GM10847 (cell line): ENCODE results near the gene PRDX5.

Source experiments
- POLR2A ChIP-seq: IDR thresholded peaks from 2 replicates; pipeline ENCODE4 v1.6.1; 2011; ENCODE audit not compliant: insufficient read length; ENCODE audit errors: extremely low read depth

Gene PRDX5

DNA sequence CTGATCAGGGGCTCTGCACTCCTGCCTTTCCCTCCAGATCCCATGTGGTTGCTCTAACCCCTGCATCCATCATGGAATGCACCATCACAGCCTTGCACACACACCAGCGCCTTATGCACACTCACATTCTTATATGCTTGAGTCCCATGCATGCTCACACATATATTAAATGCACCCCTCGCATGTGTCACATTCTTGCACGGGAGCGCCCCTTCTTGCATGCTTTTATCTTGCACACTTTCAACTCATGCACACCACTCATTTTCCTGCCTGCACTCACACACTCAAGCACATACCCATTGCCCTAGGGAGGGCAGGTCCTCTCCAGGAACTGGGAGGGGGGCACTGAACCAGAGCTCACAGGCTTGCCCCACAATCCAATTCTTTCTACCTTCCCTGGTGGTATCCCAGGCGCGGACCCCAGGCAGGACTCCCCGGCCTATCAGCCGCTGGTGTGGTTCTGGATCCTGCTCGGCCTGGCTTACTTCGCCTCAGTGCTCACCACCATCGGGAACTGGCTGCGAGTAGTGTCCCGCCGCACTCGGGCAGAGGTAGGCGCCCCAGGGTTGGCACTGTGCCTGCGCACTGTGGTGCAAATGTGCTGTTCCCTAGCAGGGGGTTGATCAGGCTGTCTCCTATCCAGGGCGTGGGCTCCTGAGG is 20.1 kb upstream of the PRDX5 start:
- TF ChIP-seq POLR2A = no peak

DNA sequence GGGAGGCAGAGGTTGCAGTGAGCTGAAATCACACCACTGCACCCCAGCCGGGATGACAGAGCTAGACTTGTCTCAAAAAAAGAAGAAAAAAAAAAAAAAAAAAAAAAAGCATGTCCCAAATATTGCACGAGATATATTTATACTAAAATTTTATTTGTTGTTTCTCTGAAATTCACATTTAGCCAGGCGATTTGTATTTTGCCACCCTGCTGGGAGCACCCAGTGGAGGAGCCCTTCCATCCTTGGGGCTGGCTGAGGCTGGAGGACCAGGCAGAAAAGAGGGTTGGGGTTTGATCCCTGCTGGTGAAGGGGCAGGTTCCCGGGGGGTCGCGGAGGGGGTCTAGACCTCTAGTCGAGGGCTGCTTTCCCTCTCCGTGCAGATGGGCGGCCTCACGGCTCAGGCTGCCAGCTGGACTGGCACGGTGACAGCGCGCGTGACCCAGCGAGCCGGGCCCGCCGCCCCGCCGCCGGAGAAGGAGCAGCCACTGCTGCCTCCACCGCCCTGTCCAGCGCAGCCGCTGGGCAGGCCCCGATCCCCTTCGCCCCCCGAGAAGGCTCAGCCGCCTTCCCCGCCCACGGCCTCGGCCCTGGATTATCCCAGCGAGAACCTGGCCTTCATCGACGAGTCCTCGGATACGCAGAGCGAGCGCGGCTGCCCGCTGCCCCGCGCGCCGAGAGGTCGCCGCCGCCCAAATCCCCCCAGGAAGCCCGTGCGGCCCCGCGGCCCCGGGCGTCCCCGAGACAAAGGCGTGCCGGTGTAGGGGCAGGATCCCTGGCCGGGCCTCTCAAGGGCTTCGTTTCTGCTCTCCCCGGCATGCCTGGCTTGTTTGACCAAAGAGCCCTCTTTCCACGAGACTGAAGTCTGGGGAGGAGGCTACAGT is 18.7 kb upstream of the PRDX5 start:
- no peak for TF ChIP-seq POLR2A

DNA sequence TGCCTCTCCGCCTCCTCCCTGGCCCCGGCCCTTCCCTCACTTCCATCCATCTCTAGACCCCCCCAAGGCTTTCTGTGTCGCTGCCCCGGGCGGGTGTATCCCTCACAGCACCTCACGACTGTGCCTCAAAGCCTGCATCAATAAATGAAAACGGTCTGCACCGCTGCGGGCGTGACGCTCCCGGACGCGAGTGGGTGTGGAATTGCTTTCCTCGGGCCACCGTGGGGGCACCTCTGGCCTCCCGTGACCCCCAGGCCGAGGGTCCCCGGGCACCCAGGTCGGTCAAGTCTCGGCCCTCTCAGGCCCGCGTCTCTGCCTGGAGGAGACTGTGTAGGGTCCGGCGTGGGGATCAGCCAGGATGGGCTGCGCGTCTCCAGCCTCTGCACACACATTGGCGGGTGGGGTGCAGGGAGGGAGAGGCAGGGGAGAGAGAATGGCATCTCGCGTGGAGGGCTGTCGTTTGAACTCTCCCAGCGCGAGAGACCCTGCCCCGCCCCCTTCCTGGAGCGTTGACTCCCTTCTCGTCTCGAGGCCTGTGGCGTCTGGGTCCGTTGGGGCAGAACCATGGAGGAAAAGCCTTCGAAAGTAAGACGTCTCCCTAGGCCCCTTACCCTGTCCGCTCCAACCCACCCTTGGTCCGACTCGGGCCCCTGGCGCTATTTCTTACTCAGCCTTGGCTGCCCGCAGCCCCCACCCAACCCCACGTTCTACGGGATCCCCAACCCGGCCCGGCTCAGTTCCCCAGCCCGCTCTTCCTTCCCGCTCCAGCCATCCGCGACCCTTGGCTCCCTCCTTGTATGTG is 17.9 kb upstream of the PRDX5 start, which contains the start of gene CATSPERZ:
CATSPERZ (plus strand) TSS at position 512 of the 802 bp plus-strand sequence; CDS start at position 565, 53 bp downstream.
- TF ChIP-seq POLR2A = no peak

DNA sequence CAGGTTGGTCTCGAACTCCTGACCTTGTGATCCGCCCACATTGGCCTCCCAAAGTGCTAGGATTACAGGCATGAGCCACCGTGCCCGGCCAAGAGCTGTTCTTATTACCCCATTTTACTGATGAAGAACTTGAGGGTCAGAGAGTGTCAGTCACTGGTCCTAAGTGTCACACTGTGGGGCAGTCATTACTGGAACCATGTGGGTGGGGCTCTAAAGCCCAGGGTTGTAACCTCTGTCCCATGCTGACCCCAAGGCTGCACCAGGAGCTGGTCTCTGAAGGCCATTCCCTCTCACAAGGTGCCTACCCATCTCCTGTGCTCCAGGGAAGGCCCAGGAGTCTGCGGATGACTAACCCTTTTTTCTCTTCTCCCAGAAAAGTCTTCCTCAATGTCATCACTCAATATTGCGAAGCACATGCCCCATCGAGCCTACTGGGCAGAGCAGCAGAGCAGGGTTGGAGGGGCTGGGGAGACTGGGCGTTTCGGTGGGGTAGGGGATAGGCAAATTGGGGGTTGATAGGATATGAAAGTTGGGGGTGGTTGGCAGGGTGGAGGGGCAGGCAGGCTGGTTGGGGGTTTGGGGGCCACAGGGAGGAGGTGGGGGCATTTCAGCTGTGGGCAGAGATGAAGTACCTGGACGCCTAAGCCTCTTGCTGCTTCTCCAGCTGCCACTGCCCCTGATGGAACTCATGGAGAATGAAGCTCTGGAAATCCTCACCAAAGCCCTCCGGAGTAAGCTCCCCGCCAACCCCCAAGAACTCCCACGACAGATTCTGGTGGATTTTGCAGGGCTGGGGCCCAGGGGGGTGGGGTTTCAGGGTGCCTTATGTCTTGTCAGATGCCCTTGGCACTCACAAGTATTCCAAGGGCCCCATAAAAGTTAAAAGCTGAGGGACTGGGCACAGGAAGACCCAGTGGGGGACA is 14.6 kb upstream of the PRDX5 start:
- TF ChIP-seq POLR2A = no peak

DNA sequence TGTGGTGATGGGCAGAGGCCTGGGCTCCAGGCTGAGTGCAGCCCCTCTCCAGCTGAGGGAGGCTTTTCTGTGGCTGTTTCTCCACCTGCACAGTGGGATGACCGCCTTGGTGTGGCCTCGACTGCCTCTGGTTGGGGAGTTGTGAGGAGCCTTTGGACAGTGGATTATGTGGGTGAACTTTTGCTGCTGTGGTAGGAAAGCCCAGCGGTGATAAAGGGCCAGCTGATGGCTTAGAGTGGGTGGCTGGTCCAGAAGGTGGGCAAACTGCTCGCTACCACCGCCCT is 13.9 kb upstream of the PRDX5 start:
- TF ChIP-seq POLR2A = no peak

DNA sequence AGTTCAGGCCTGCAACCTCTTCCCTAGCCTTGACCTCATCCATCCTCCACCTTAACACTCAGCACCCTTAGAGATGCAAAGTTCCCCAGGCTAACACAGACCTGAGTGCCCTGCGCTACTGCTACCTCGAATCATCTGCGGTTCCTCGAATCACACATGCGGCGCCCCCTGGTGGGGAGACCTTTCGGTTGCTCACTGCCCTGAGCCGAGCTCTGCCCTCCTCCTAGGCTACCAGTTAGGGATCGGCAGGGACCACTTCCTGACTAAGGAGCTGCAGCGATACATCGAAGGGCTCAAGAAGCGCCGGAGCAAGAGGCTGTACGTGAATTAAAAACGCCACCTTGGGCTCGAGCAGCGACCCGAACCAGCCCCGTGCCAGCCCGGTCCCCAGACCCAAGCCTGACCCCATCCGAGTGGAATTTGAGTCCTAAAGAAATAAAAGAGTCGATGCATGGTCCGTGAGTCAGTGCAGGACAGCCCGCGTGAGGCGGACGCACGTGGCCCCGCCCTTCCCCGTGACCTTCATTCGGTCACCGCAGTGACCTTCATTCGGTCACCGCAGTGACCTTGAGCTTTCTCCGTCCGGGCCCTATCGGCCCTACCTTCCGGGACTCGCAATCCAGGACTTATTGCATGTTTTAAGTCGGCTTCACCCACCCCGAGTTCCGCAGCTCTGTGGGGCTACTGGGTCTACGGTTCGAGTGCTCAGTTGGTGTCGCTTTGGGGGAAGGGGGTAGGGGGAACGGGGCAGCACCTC is 13.4 kb upstream of the PRDX5 start:
- TF ChIP-seq POLR2A = peak; percentile 50

DNA sequence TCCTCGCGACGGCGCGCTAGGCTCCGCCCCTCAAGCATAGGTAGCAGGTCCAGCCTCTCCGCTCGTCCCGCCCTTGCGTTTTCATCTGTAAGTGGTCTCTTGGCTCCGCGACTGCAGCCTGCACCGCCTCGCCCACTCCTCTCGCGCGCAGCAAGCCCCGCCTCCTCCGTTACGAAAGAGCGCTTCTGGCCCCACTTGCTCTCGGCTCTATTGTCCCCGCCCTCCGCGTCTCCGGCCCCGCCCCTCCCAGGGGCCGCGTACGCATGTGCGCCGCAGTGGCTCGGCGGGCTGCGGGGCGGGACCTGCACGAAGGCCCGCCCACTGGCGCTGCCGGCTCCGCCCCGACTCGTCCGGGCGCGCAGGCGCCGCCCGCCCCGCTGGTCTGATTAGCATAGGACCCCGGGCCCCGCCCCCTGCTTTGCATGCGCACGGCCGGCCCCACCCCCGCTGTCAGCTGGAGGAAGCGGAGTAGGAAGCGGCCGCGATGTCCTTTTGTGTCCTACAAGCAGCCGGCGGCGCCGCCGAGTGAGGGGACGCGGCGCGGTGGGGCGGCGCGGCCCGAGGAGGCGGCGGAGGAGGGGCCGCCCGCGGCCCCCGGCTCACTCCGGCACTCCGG is 12.7 kb upstream of the PRDX5 start, which contains the start of gene ESRRA:
ESRRA (plus strand) TSS at position 450 of the 616 bp plus-strand sequence. CDS start 1,656 bp downstream, outside the sequence.
- TF ChIP-seq POLR2A = peak; percentile 53

DNA sequence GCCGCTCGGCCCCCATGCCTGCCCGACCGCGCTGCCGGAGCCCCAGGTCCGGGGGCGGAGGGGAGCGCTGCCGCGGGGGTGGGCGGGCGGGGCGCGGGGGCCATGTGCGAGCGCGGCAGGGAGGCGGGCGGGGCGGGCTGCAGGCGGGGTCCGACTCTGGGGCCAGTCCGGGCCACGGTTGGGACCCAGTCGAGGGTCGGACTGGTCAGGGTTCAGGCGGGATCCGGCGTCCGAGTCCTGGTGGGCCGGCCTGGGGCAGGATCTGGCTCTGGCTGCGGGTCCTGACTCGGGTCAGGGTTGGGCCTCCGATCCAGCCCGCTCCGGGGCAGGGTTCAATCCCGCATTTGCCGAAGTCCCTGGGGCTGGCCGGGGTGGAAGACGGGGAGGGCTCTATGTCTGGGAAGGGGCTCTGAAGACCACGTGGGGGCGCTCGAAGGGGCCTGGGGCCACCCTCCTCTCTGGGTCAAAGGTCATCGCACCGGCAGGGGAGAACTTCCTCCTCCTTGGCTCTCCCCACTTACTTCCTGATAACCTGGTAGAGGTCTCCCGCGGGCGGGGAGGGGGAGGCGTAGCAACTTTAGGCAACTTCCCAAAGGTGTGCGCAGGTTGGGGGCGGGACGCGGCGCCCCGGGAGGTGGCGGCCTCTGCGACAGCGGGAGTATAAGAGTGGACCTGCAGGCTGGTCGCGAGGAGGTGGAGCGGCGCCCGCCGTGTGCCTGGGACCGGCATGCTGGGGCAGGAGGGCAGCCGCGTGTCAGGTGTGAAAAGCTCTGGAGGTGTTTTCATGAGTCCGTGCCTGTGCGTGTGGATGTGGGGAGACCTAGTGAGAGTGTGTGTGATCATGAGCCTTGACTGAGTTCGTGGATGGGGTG is 12.0 kb upstream of the PRDX5 start:
- peak; percentile 24 for TF ChIP-seq POLR2A

DNA sequence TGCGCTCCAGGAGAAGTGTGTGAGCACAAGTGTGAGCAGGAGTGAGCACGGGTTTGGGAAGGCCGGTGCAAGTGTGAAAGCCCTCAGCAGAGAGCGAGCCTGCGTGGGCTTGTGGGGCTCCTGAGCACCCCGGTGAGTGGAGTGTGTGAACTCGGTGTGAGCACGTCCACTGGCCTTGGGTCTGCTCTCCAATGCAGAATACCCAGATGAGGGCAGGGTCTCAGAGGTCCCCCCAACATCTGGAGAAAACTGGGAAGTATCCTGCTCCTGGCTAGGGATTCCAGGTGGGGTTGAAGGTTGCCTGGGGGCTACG is 11.4 kb upstream of the PRDX5 start:
- TF ChIP-seq POLR2A = no peak

DNA sequence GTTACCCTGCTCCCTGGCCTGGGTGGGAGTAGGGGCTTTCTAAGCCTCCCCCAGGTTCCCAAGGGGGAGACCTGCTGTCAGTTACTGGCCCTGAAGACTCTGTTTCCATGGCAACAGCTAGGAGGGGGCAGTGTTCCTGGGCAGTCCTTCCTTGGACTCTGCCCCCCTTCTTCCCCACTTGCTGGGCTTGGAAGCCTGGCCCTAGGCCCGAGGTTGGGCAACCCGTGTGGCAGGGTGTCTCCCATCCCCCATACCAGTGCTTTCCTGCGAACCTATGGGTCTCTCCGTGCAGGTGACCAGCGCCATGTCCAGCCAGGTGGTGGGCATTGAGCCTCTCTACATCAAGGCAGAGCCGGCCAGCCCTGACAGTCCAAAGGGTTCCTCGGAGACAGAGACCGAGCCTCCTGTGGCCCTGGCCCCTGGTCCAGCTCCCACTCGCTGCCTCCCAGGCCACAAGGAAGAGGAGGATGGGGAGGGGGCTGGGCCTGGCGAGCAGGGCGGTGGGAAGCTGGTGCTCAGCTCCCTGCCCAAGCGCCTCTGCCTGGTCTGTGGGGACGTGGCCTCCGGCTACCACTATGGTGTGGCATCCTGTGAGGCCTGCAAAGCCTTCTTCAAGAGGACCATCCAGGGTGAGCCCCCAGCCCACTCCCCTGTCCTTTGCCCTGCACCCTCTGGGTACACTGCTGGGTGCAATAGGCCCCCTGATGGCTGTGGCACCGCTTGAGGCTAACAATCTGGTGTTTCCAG is 10.9 kb upstream of the PRDX5 start:
- no peak for TF ChIP-seq POLR2A

DNA sequence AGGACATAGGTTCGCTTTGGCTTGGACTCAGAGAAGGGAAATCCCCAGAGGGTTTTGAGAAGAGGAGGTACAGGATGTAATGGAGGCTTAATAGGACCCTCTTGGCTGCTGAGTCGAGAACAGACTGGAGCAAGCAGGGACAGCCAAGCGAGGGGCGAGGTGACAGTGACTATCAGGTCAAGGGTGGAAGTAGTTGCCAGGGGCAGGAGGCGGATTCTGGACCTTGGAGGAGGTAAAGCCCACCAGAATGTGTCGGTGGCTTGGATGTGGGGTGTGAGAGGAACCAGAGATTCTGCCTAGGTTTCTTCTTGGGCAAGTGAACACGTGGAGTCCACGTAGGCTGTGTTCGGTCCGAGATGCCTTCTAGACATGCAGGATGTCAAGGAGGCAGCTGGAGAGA is 5.0 kb upstream of the PRDX5 start:
- no peak for TF ChIP-seq POLR2A
